A549 (cell line): ENCODE results near the gene TTC28. TPM values are rescaled to one million over a fixed set of nuclear protein-coding genes. Genes with fewer than 3 reads are reported as not detected.

Source experiments
- ATAC-seq, 2 experiments: fragments of 200-7000 bp in 1 of 2; fragments of >200 bp in 1 of 2; cut with Nextera tagmentation in 1 of 2; cut with Tn5 transposase in 1 of 2; 3 replicates each; pipeline versions ENCODE4 v1.8.0 to v1.9.1; 2018 to 2020; ENCODE audit warnings: mild to moderate bottlenecking in 1 of 2, moderate library complexity in 1 of 2
- CTCF ChIA-PET: fragments of 300-600 bp; sonication (Branson Sonifier 250); formaldehyde crosslinking; extraction: SDS; loops from one replicate; lab custom pipeline; 2021; ENCODE audit warnings: antibody characterized with exemption, inconsistent platforms; lab: Yijun Ruan, JAX
- POLR2A ChIA-PET: fragments of 350-600 bp; formaldehyde crosslinking; extraction: SDS; loops from one replicate; lab custom pipeline; 2021; ENCODE audit warnings: antibody characterized with exemption, inconsistent platforms; lab: Yijun Ruan, JAX
- DNase-seq, 2 experiments: peaks; one replicate each; pipeline versions ENCODE4 v3.0.0 to v3.0.0-alpha.2; 2011 to 2016; ENCODE audit warnings: low read depth in 1 of 2, low spot score in 1 of 2
- FAIRE-seq: peaks from 2 replicates; lab custom pipeline; 2011; peaks lifted over from hg19 to GRCh38; lab: Jason Lieb, UNC
- H3K27ac ChIP-seq, 2 experiments: fragments of >200 bp; sonication (Bioruptor Twin); formaldehyde crosslinking; 3 replicates each; pipeline ENCODE4 v1.5.1; 2016 to 2017
- H3K4me1 ChIP-seq: fragments of >200 bp; sonication (Bioruptor Twin); formaldehyde crosslinking; 3 replicates; pipeline ENCODE4 v1.6.1; 2016
- H3K4me2 ChIP-seq: fragments of >200 bp; sonication (Bioruptor Twin); formaldehyde crosslinking; 3 replicates; pipeline ENCODE4 v1.6.1; 2016
- H3K4me3 ChIP-seq: fragments of >200 bp; sonication (Bioruptor Twin); formaldehyde crosslinking; 3 replicates; pipeline ENCODE4 v1.5.1; 2016
- H3K9me3 ChIP-seq: fragments of >200 bp; sonication (Bioruptor Twin); formaldehyde crosslinking; 3 replicates; pipeline ENCODE4 v1.6.1; 2016
- BHLHE40 ChIP-seq: IDR thresholded peaks from 2 replicates; pipeline ENCODE4 v1.6.1; 2012; ENCODE audit warnings: low read depth, low read length, inconsistent platforms
- CBX8 ChIP-seq: fragments of 200-600 bp; sonication (generic); IDR thresholded peaks from 2 replicates; pipeline ENCODE4 v1.6.1; 2016
- E2F6 ChIP-seq: IDR thresholded peaks from 2 replicates; pipeline ENCODE4 v1.6.1; 2012; ENCODE audit warnings: low read depth, borderline replicate concordance
- ELK1 ChIP-seq: fragments of 150-350 bp; IDR thresholded peaks from 2 replicates; pipeline ENCODE4 v1.6.1; 2014; ENCODE audit warnings: low read depth, mild to moderate bottlenecking, low read length
- HMGXB4 ChIP-seq: fragments of 250-450 bp; sonication (Bioruptor Pico); IDR thresholded peaks from 2 replicates; pipeline ENCODE4 v1.5.0; 2021; ENCODE audit warnings: mild to moderate bottlenecking, moderate library complexity, borderline replicate concordance
- HOXB13 ChIP-seq: fragments of 250-450 bp; sonication (Bioruptor Pico); IDR thresholded peaks from 2 replicates; pipeline ENCODE4 v1.5.0; 2020; ENCODE audit warnings: low read depth, mild to moderate bottlenecking, moderate library complexity
- JUNB ChIP-seq: fragments of >200 bp; sonication (Bioruptor Twin); formaldehyde crosslinking; IDR thresholded peaks from 2 replicates; pipeline ENCODE4 v1.6.1; 2016
- MAFK ChIP-seq: fragments of 450-650 bp; IDR thresholded peaks from 2 replicates; pipeline ENCODE4 v1.6.1; 2014; ENCODE audit not compliant: partially characterized antibody
- MAX ChIP-seq: IDR thresholded peaks from 2 replicates; pipeline ENCODE4 v1.6.1; 2012
- MYC ChIP-seq: IDR thresholded peaks from 2 replicates; pipeline ENCODE4 v1.6.1; 2012; ENCODE audit warnings: mild to moderate bottlenecking, inconsistent platforms, low read length, improper control_type of control experiment, borderline replicate concordance
- NFE2L2 ChIP-seq: fragments of 150-350 bp; conservative IDR thresholded peaks from 2 replicates; pipeline ENCODE4 v1.6.1; 2014; ENCODE audit warnings: low read length
- NPAS2 ChIP-seq: fragments of 250-450 bp; sonication (Bioruptor Pico); IDR thresholded peaks from 2 replicates; pipeline ENCODE4 v1.8.0; 2022; ENCODE audit warnings: mild to moderate bottlenecking, moderate library complexity, borderline replicate concordance
- NR3C1 ChIP-seq: fragments of >200 bp; sonication (Bioruptor Twin); formaldehyde crosslinking; IDR thresholded peaks from 3 replicates; pipeline ENCODE4 v1.6.1; 2017
- RAD21 ChIP-seq, 2 experiments: fragments of >200 bp in 1 of 2; sonication (Bioruptor Twin) in 1 of 2; formaldehyde crosslinking in 1 of 2; IDR thresholded peaks in 1 of 2; conservative IDR thresholded peaks in 1 of 2; 2 replicates in 1 of 2; 3 replicates in 1 of 2; pipeline ENCODE4 v1.6.1; 2012 to 2018; ENCODE audit warnings: inconsistent platforms in 1 of 2
- RCOR1 ChIP-seq: fragments of 150-350 bp; IDR thresholded peaks from 2 replicates; pipeline ENCODE4 v1.6.1; 2014; ENCODE audit warnings: antibody characterized with exemption, low read length, low read depth
- RFX5 ChIP-seq: fragments of 450-650 bp; IDR thresholded peaks from 2 replicates; pipeline ENCODE4 v1.7.1; 2014; ENCODE audit warnings: antibody characterized with exemption, mild to moderate bottlenecking, moderate library complexity
- TFCP2L1 ChIP-seq: fragments of 250-450 bp; sonication (Bioruptor Pico); IDR thresholded peaks from 2 replicates; pipeline ENCODE4 v1.5.0; 2021; ENCODE audit warnings: mild to moderate bottlenecking
- ZNF302 ChIP-seq: fragments of 250-450 bp; sonication (Bioruptor Pico); IDR thresholded peaks from 2 replicates; pipeline ENCODE4 v1.9.0; 2021; ENCODE audit warnings: inconsistent platforms, mild to moderate bottlenecking, moderate library complexity
- WGBS: methylation state at CpG from one replicate; pipeline ENCODE4 v1.1.6; 2017; ENCODE audit errors: missing lambda C conversion rate; 5-methylcytosine and 5-hydroxymethylcytosine counted together
- polyA plus RNA-seq, 4 experiments: library from polyadenylated mRNA; depleted of rRNA in 3 of 4; stranded (reverse); fragments of >200 nt; fragmentation: RNase III in 1 of 4; extraction: RNeasy Plus Mini Kit Qiagen cat#74134 plus additional on column Dnase treatment in 1 of 4; gene quantifications; 2 replicates in 3 of 4; 3 replicates in 1 of 4; pipeline ENCODE4 v1.2.3, GENCODE V29; 2011 to 2017

The TTC28 gene
- polyA plus RNA-seq, 2 of the 4 experiments (the other 2 are of a cell fraction), result 2.6 to 3.8 TPM

- POLR2A ChIA-PET, result no interaction called here
- FAIRE-seq, result no peak
- Histone ChIP-seq H3K9me3 (no peaks in the 10 kb centered on the region), H3K4me2 (no peak overlapping the region), H3K27ac (no peak overlapping the region), H3K4me1 (no peaks in the 10 kb centered on the region), H3K4me3 (no peak overlapping the region)
- ATAC-seq, result no peak
- no peak for TF ChIP-seq TFCP2L1 (CRISPR knock-in tag)
- TF ChIP-seq RFX5, result no peak
- no peak for TF ChIP-seq NR3C1
- TF ChIP-seq ZNF302, result no peak
- TF ChIP-seq E2F6, result no peak
- no peak for TF ChIP-seq HMGXB4 (CRISPR knock-in tag)
- no peak for TF ChIP-seq HOXB13 (CRISPR knock-in tag)
- no peak for TF ChIP-seq RCOR1
- no peak for TF ChIP-seq BHLHE40
- TF ChIP-seq RAD21 (conservative IDR thresholded peaks at IDR 0.05 in 1 of 2, IDR thresholded peaks at IDR 0.05 in 1 of 2), result no peak
- TF ChIP-seq CBX8, result no peak
- no peak for TF ChIP-seq MAFK
- no peak for TF ChIP-seq ELK1
- TF ChIP-seq NPAS2, result no peak
- no peak for TF ChIP-seq MAX
- TF ChIP-seq, all 56 proteins: peak for 0
- CTCF ChIA-PET, result no interaction called here
- WGBS, result 94% methylated on average over 2 of the region's 2 CpGs
- DNase-seq, result no peak
These were observed 399.8 kb downstream of the TTC28 start for GRCh38 chr22:28279888-28280287.

- 93% methylated on average over 2 of the region's 2 CpGs for WGBS
- no peak for TF ChIP-seq BHLHE40
- no peak for TF ChIP-seq MYC
- no peak for TF ChIP-seq JUNB
- Histone ChIP-seq H3K4me1 (no peaks in the 10 kb centered on the region), H3K4me3 (no peak overlapping the region), H3K4me2 (no peak overlapping the region), H3K27ac (no peak overlapping the region), H3K9me3 (no peaks in the 10 kb centered on the region)
- CTCF ChIA-PET, result interaction anchor here (1.0 kb wide), 1 partner anchor 16 kb away, joined by 3 read pairs; no protein-coding TSS in a partner anchor
- ATAC-seq (no peak), FAIRE-seq (no peak), DNase-seq (no peak)
- POLR2A ChIA-PET, result no interaction called here
These were observed 410.4 kb downstream of the TTC28 start for GRCh38 chr22:28269277-28269676.

- no peaks in the 10 kb centered on the region for H3K4me1 ChIP-seq
- FAIRE-seq, result no peak
- TF ChIP-seq JUNB (no peak), NFE2L2 (no peak)
- TF ChIP-seq, all 56 proteins: peak for 0
- ATAC-seq, result no peak
- Histone ChIP-seq H3K9me3 (no peaks in the 10 kb centered on the region), H3K4me3 (no peak overlapping the region), H3K4me2 (no peak overlapping the region), H3K27ac (no peak overlapping the region)
- no peak for DNase-seq
- CTCF ChIA-PET, result interaction anchor here (1.0 kb wide), 1 partner anchor 15 kb away, joined by 3 read pairs; no protein-coding TSS in a partner anchor
- POLR2A ChIA-PET, result no interaction called here
- whole genome bisulfite sequencing, result 82% methylated on average over 5 of the region's 5 CpGs
These were observed 410.8 kb downstream of the TTC28 start for GRCh38 chr22:28268850-28269249.
